ENCODE data around the gene CAMK4. TPM values are rescaled to one million over a fixed set of nuclear protein-coding genes. Genes with fewer than 3 reads are reported as not detected.

The CAMK4 gene
- total and polyA plus RNA-seq, 2 donors (not counting 3 experiments of a cell fraction or from before 2014, with no cell fraction given) = 2.2 to 5.4 TPM

GRCh38 chr5:111261610-111262009, 37.4 kb downstream of the CAMK4 start:
- H3K27me3 ChIP-seq (ENCODE audit: control insufficient read depth in 2 of 2, insufficient read depth in 2 of 2, low read length in 2 of 2) = no peaks in the 10 kb centered on the region
- DNase-seq (ENCODE audit: low read depth, low spot score) = no peak
- ChIA-PET CTCF (no interaction called here), POLR2A (no interaction called here)
- no peaks in the 10 kb centered on the region for H4K20me1 ChIP-seq (replicated peaks; ENCODE audit: control insufficient read depth, extremely low read depth, insufficient read depth, low read length)
- H3K4me3 ChIP-seq (replicated peaks in 1 of 3; ENCODE audit: insufficient read depth in 1 of 3, low read depth in 1 of 3, low read length in 3 of 3) = no peak overlapping the region
- no peaks in the 10 kb centered on the region for H3K9me3 ChIP-seq (replicated peaks; ENCODE audit: control insufficient read depth, insufficient read depth, low read length)
- BruUV-seq (replicated peaks) = no TSS peak
- no peak overlapping the region for H3K9ac ChIP-seq (replicated peaks; ENCODE audit: extremely low read depth, insufficient read depth, low read length)
- dilution Hi-C loops (cut with MboI; ENCODE audit: extremely low pct_ligation_motif_present, low sequenced_read_pairs) = no loop called here
- intact Hi-C loops (cut with micrococcal nuclease) = no loop called here
- no peaks in the 10 kb centered on the region for H3K79me2 ChIP-seq (ENCODE audit: control insufficient read depth, insufficient read depth, low read length)
- H3K36me3 ChIP-seq (ENCODE audit: control insufficient read depth in 2 of 2, extremely low read depth in 1 of 2, insufficient read depth in 2 of 2, low read length in 2 of 2) = no peaks in the 10 kb centered on the region
- H3K9me1 ChIP-seq (replicated peaks; ENCODE audit: control insufficient read depth, extremely low read depth, insufficient read depth, low read length) = no peaks in the 10 kb centered on the region
- H3K4me2 ChIP-seq (ENCODE audit: insufficient read depth, low read length) = no peak overlapping the region
- no peak overlapping the region for H2AFZ ChIP-seq (ENCODE audit: low read depth, low read length)
- H3K4me1 ChIP-seq (ENCODE audit: control insufficient read depth, extremely low read depth, insufficient read depth, low read length) = no peaks in the 10 kb centered on the region
- H3K27ac ChIP-seq (ENCODE audit: insufficient read depth, low read depth, low read length) = no peak overlapping the region
- no peak for FAIRE-seq
- no peak for TF ChIP-seq JUN (IDR thresholded peaks at IDR 0.05; ENCODE audit: borderline replicate concordance, insufficient read depth, insufficient read length, low read depth)
- no peak for TF ChIP-seq CTCF (IDR thresholded peaks at IDR 0.05; ENCODE audit: extremely low read depth in 1 of 2, insufficient read depth in 1 of 2, low read depth in 1 of 2, low read length in 2 of 2)
- no peak for TF ChIP-seq GATA2 (IDR thresholded peaks at IDR 0.05; ENCODE audit: insufficient read depth, insufficient read length, low read depth, low read length)
- TF ChIP-seq MYC (IDR thresholded peaks at IDR 0.05; ENCODE audit: low read depth, low read length) = no peak
- TF ChIP-seq POLR2AphosphoS5 (IDR thresholded peaks at IDR 0.05; ENCODE audit: insufficient read depth, low read depth, low read length) = no peak
- TF ChIP-seq FOS (IDR thresholded peaks at IDR 0.05; ENCODE audit: borderline replicate concordance, insufficient read depth, low read length) = no peak
- no peak for TF ChIP-seq MAX (IDR thresholded peaks at IDR 0.05; ENCODE audit: insufficient read depth, insufficient read length)
- no peak for TF ChIP-seq EZH2 (IDR thresholded peaks at IDR 0.05; ENCODE audit: borderline replicate concordance, low read depth, low read length, severe bottlenecking)
- TF ChIP-seq POLR2A (IDR thresholded peaks at IDR 0.05; ENCODE audit: low read depth, low read length) = no peak
